GM12878 (cell line): ENCODE data around the gene DNMT3B. TPM values are rescaled to one million over a fixed set of nuclear protein-coding genes. Genes with fewer than 3 reads are reported as not detected.

Experiments
- ATAC-seq: fragments of 200-7000 bp; cut with Tn5 transposase; 3 replicates; pipeline ENCODE4 v1.9.1; 2020; ENCODE audit warnings: mild to moderate bottlenecking, moderate library complexity
- BruUV-seq: library from RNA; stranded (reverse); fragments of 400-500 nt; replicated peaks from 2 replicates; lab custom pipeline; 2021; lab: Mats Ljungman, UMichigan
- CTCF ChIA-PET: fragments of 300-600 bp; sonication (Branson Sonifier 250); formaldehyde crosslinking; extraction: SDS; loops from one replicate; lab custom pipeline; 2021; ENCODE audit warnings: inconsistent platforms; lab: Yijun Ruan, JAX
- POLR2A ChIA-PET: fragments of 350-600 bp; formaldehyde crosslinking; extraction: SDS; loops from one replicate; lab custom pipeline; 2021; ENCODE audit warnings: inconsistent platforms; lab: Charles Lee
- RAD21 ChIA-PET: fragments of 300-600 bp; sonication (Branson Sonifier 250); formaldehyde crosslinking; loops from one replicate; lab custom pipeline; 2023; ENCODE audit warnings: antibody characterized with exemption; ENCODE audit not compliant: unreplicated experiment; lab: Charles Lee
- SMC1A ChIA-PET: fragments of 300-600 bp; sonication (Branson Sonifier 250); formaldehyde crosslinking; loops from one replicate; lab custom pipeline; 2023; ENCODE audit not compliant: unreplicated experiment, uncharacterized antibody; lab: Charles Lee
- DNase-seq: peaks from one replicate; pipeline ENCODE4 v3.0.0-alpha.2; 2011; ENCODE audit warnings: low read depth, low spot score
- FAIRE-seq: peaks from 3 replicates; lab custom pipeline; 2011; peaks lifted over from hg19 to GRCh38; lab: Jason Lieb, UNC
- H2AFZ ChIP-seq: 2 replicates; pipeline ENCODE4 v1.6.0; 2011; ENCODE audit warnings: low read depth, low read length, control low read depth; ENCODE audit not compliant: control insufficient read depth
- H3K27ac ChIP-seq: 2 replicates; pipeline ENCODE4 v1.5.1; 2011; ENCODE audit warnings: control low read depth; ENCODE audit not compliant: control insufficient read depth, insufficient read depth
- H3K27me3 ChIP-seq, 2 experiments: replicated peaks in 1 of 2; 2 replicates each; pipeline versions ENCODE4 v1.6.0 to v1.6.1; 2011; ENCODE audit warnings: low read length in 1 of 2; ENCODE audit not compliant: control insufficient read depth in 2 of 2, insufficient read depth in 2 of 2
- H3K36me3 ChIP-seq, 2 experiments: 2 replicates each; pipeline ENCODE4 v1.5.1; 2011; ENCODE audit warnings: low read length in 1 of 2; ENCODE audit not compliant: control insufficient read depth in 2 of 2, insufficient read depth in 2 of 2
- H3K4me1 ChIP-seq: 2 replicates; pipeline ENCODE4 v1.6.1; 2011; ENCODE audit warnings: mild to moderate bottlenecking, low read length, moderate library complexity, mixed read lengths; ENCODE audit not compliant: control insufficient read depth, insufficient read depth
- H3K4me2 ChIP-seq: 2 replicates; pipeline ENCODE4 v1.6.0; 2011; ENCODE audit warnings: control low read depth; ENCODE audit not compliant: control insufficient read depth, insufficient read depth
- H3K4me3 ChIP-seq: fragments of 200-600 bp; sonication (generic); 2 replicates; pipeline ENCODE4 v1.5.1; 2016
- H3K79me2 ChIP-seq: 2 replicates; pipeline ENCODE4 v1.6.0; 2011; ENCODE audit warnings: low read length; ENCODE audit not compliant: control insufficient read depth, insufficient read depth
- H3K9ac ChIP-seq: 2 replicates; pipeline ENCODE4 v1.8.0; 2011; ENCODE audit warnings: low read length, control low read depth, mixed read lengths; ENCODE audit not compliant: control insufficient read depth, insufficient read depth
- H3K9me3 ChIP-seq: replicated peaks from 3 replicates; pipeline ENCODE4 v1.5.1; 2011; ENCODE audit warnings: mild to moderate bottlenecking, low read length; ENCODE audit not compliant: control insufficient read depth, insufficient read depth
- H4K20me1 ChIP-seq: 2 replicates; pipeline ENCODE4 v1.6.0; 2011; ENCODE audit not compliant: control insufficient read depth, insufficient read depth
- ASH2L ChIP-seq: fragments of 300-600, 200-600 bp; sonication (generic); IDR thresholded peaks from 2 replicates; pipeline ENCODE4 v1.6.1; 2017; ENCODE audit warnings: low read depth, mild to moderate bottlenecking, borderline replicate concordance
- CEBPB ChIP-seq, 2 experiments: fragments of 150-350 bp in 1 of 2; IDR thresholded peaks; 2 replicates each; pipeline ENCODE4 v1.6.1; 2012 to 2014; ENCODE audit warnings: low read depth in 2 of 2, low read length in 2 of 2, borderline replicate concordance in 1 of 2, inconsistent platforms in 1 of 2
- CHD2 ChIP-seq: IDR thresholded peaks from 2 replicates; pipeline ENCODE4 v1.6.1; 2011; ENCODE audit warnings: low read depth, low read length, improper control_type of control experiment, borderline replicate concordance
- CHD4 ChIP-seq: fragments of 200-600 bp; sonication (generic); IDR thresholded peaks from 2 replicates; pipeline ENCODE4 v1.6.1; 2016; ENCODE audit warnings: mild to moderate bottlenecking
- CREB1 ChIP-seq: IDR thresholded peaks from 2 replicates; pipeline ENCODE4 v1.6.1; 2012; ENCODE audit warnings: low read depth, mild to moderate bottlenecking, inconsistent platforms
- EED ChIP-seq: sonication (generic); IDR thresholded peaks from 2 replicates; pipeline ENCODE4 v1.6.1; 2016; ENCODE audit warnings: antibody characterized with exemption, low read depth
- HDGF ChIP-seq: fragments of 450-650 bp; IDR thresholded peaks from 2 replicates; pipeline ENCODE4 v1.6.1; 2016; ENCODE audit warnings: antibody characterized with exemption
- LARP7 ChIP-seq: fragments of 450-650 bp; IDR thresholded peaks from 2 replicates; pipeline ENCODE4 v1.6.1; 2017; ENCODE audit warnings: mild to moderate bottlenecking
- MTA3 ChIP-seq: IDR thresholded peaks from 2 replicates; pipeline ENCODE4 v1.6.1; 2012; ENCODE audit warnings: low read length, inconsistent platforms, borderline replicate concordance
- MYC ChIP-seq: IDR thresholded peaks from 2 replicates; pipeline ENCODE4 v1.6.1; 2011; ENCODE audit warnings: mild to moderate bottlenecking, low read length, moderate library complexity, inconsistent platforms; ENCODE audit not compliant: insufficient read depth, insufficient replicate concordance, insufficient read length, severe bottlenecking
- NBN ChIP-seq: fragments of 450-650 bp; IDR thresholded peaks from 2 replicates; pipeline ENCODE4 v1.6.1; 2016
- NR2C2 ChIP-seq: IDR thresholded peaks from 2 replicates; pipeline ENCODE4 v1.6.1; 2011; ENCODE audit warnings: borderline replicate concordance, low read depth; ENCODE audit not compliant: control insufficient read depth, insufficient read length
- PKNOX1 ChIP-seq: fragments of 450-650 bp; IDR thresholded peaks from 2 replicates; pipeline ENCODE4 v1.6.1; 2016; ENCODE audit warnings: mild to moderate bottlenecking
- RAD51 ChIP-seq: fragments of 450-650 bp; IDR thresholded peaks from 2 replicates; pipeline ENCODE4 v1.6.1; 2016; ENCODE audit warnings: moderate library complexity, mild to moderate bottlenecking, inconsistent platforms
- RFX5 ChIP-seq: IDR thresholded peaks from 2 replicates; pipeline ENCODE4 v1.6.1; 2011; ENCODE audit warnings: low read depth, low read length, improper control_type of control experiment
- SUPT20H ChIP-seq: IDR thresholded peaks from 2 replicates; pipeline ENCODE4 v1.6.1; 2011; ENCODE audit warnings: low read depth, mild to moderate bottlenecking, low read length, moderate library complexity, borderline replicate concordance; ENCODE audit not compliant: control insufficient read depth
- TARDBP ChIP-seq: IDR thresholded peaks from 2 replicates; pipeline ENCODE4 v1.6.1; 2016; ENCODE audit warnings: borderline replicate concordance
- YY1 ChIP-seq: IDR thresholded peaks from 2 replicates; pipeline ENCODE4 v1.6.1; 2011; ENCODE audit warnings: low read depth, mild to moderate bottlenecking, low read length
- ZBED1 ChIP-seq: IDR thresholded peaks from 2 replicates; pipeline ENCODE4 v1.6.1; 2016; ENCODE audit warnings: borderline replicate concordance
- ZNF24 ChIP-seq: fragments of 450-650 bp; IDR thresholded peaks from 2 replicates; pipeline ENCODE4 v1.6.1; 2017; ENCODE audit warnings: antibody characterized with exemption, mild to moderate bottlenecking
- ZZZ3 ChIP-seq: IDR thresholded peaks from 2 replicates; pipeline ENCODE4 v1.6.1; 2011; ENCODE audit warnings: low read depth; ENCODE audit not compliant: control insufficient read depth, insufficient read length
- WGBS: methylation state at CpG from one replicate; pipeline ENCODE4 v1.1.6; 2016; ENCODE audit warnings: low lambda C conversion rate; ENCODE audit not compliant: insufficient replicate concordance, insufficient coverage; ENCODE audit errors: missing lambda C conversion rate; 5-methylcytosine and 5-hydroxymethylcytosine counted together
- in situ Hi-C: fragments of 300-500 bp; cut with MboI; formaldehyde crosslinking; loops from 9 replicates; pipeline ENCODE4 v1.14.3; 2018; ENCODE audit warnings: mixed read lengths
- intact Hi-C: fragments of 100-400 bp; cut with micrococcal nuclease; formaldehyde crosslinking; loops from one replicate; pipeline ENCODE4 v1.14.2; 2022; ENCODE audit not compliant: unreplicated experiment
- polyA plus RNA-seq, 11 experiments: library from polyadenylated mRNA; depleted of rRNA in 4 of 11; unstranded in 6 of 11; stranded (reverse) in 5 of 11; fragments of >200 nt; fragmentation: Nextera tagmentation in 4 of 11; fragmentation: Illumina TruSeq in 1 of 11; extraction: Ambion mirVana in 4 of 11; extraction: Trizol in 1 of 11; gene quantifications; 1 replicate in 1 of 11; 2 replicates in 10 of 11; pipeline versions ENCODE4 v1.2.1 to v1.2.3, GENCODE V29; 2011 to 2016; ENCODE audit warnings: inconsistent platforms in 2 of 11, missing spikeins in 2 of 11, low read depth in 1 of 11
- total RNA-seq, 4 experiments: library from RNA; depleted of rRNA in 3 of 4; stranded (reverse); fragments of >200 nt in 3 of 4; fragmentation: Illumina TruSeq in 1 of 4; extraction: Trizol in 1 of 4; gene quantifications; 2 replicates each; pipeline versions ENCODE4 v1.2.1 to v1.2.3, GENCODE V29; 2013 to 2021

The DNMT3B gene
- total and polyA plus RNA-seq, 10 of the 15 experiments (the other 5 are each of a cell fraction or from before 2014, with no cell fraction given), result 0.23 to 1.9 (median 1.1) TPM

- TF ChIP-seq HDGF (no peak), ZNF24 (no peak), ZBED1 (no peak), LARP7 (no peak), YY1 (no peak), PKNOX1 (no peak), MTA3 (no peak), RAD51 (no peak), SUPT20H (no peak), RFX5 (no peak), NR2C2 (no peak), EED (no peak)
- TF ChIP-seq, all 136 proteins: peak for 0
Measured at GRCh38 chr20:32841174-32841573, 79.0 kb downstream of the DNMT3B start (continued).

- TF ChIP-seq CHD4 (no peak), CHD2 (no peak), MYC (no peak), TARDBP (no peak), CEBPB (IDR thresholded peaks at IDR 0.05; ENCODE audit: borderline replicate concordance in 1 of 2, low read depth in 2 of 2, low read length in 2 of 2) (no peak), ZZZ3 (no peak), CREB1 (no peak), NBN (no peak), ASH2L (no peak)
- TF ChIP-seq, all 136 proteins: peak for 0
- Histone ChIP-seq H3K9me3 (no peaks in the 10 kb centered on the region), H3K4me1 (no peaks in the 10 kb centered on the region; the same call in 1 of the 2 replicates), H3K79me2 (peaks cover 9% of the 10 kb centered on the region), H2AFZ (no peak overlapping the region), H3K27ac (no peak overlapping the region), H3K4me3 (no peak overlapping the region), H4K20me1 (no peaks in the 10 kb centered on the region), H3K27me3 (no peaks in the 10 kb centered on the region), H3K4me2 (no peak overlapping the region), H3K36me3 (peaks cover 24 to 47% of the 10 kb centered on the region in 2 experiments), H3K9ac (no peak overlapping the region)
- RAD21 ChIA-PET, result no interaction called here
- DNase-seq (no peak), FAIRE-seq (no peak), ATAC-seq (no peak)
- intact Hi-C loops (no loop called here), in situ Hi-C loops (no loop called here)
- CTCF ChIA-PET, result interaction anchor here (1.1 to 1.4 kb wide), 3 partner anchors 9 to 52 kb away, joined by 3 to 4 read pairs (median 3); no protein-coding TSS in a partner anchor
- POLR2A ChIA-PET, result no interaction called here
- SMC1A ChIA-PET, result interaction anchor here (2.9 kb wide), 1 partner anchor 49 kb away, joined by 8 read pairs; no protein-coding TSS in a partner anchor
- no TSS peak for BruUV-seq
- 100% methylated on average over 2 of the region's 2 CpGs for WGBS
Measured at GRCh38 chr20:32841632-32842031, 79.4 kb downstream of the DNMT3B start.
